Posterior vena cava (tissue), 2 donors: ENCODE data around the gene ZNF445. TPM values are rescaled to one million over a fixed set of nuclear protein-coding genes. Genes with fewer than 3 reads are reported as not detected.
"Not testable (repeated sequence)": the region's sequence is repeated elsewhere in the genome, so short reads cannot be mapped to it uniquely, and the experiment has no call there.

Source experiments
- DNase-seq: peaks from one replicate; pipeline ENCODE4 v3.0.0-alpha.2; 2020; ENCODE audit warnings: low spot score
- intact Hi-C, 2 donors: fragments of 100-400 bp; cut with DNase I; formaldehyde crosslinking; loops; one replicate each; pipeline versions ENCODE4 v1.14.1 to v1.14.2; 2022 to 2023
- long read RNA-seq, 2 donors: library from polyadenylated mRNA; unstranded; transcript quantifications; one replicate each; pipeline ENCODE4 v2.0.0, GENCODE V29; 2020 to 2021
- total RNA-seq, 2 donors: library from RNA; stranded (reverse); fragmentation: NEBNext Ultra II Directional; extraction: Animal tissue kit (Norgen Biotek cat#: 25700); gene quantifications; one replicate each; pipeline ENCODE4 v1.2.1, GENCODE V29; 2021
- donor health status: DM: yes; HTN: yes; CAD: no.
- donor health status: DM: yes; HTN: yes; CAD: no.

Gene ZNF445
- 10 to 100 TPM; 14.8 to 17.6 TPM for total RNA-seq
- long read RNA-seq, donor 1, partial matches to known transcripts = 1 of 5 reads
- long read RNA-seq, donor 1, other reads (novel, unspliced or antisense) = 3 of 5 reads
- long read RNA-seq, donor 2, full-length matches to known transcripts = 2 of 8 reads
- long read RNA-seq, donor 2, partial matches to known transcripts = 1 of 8 reads
- long read RNA-seq, donor 2, other reads (novel, unspliced or antisense) = 5 of 8 reads

- intact Hi-C loops = no loop called here
- DNase-seq = peak; percentile 94
Observed at GRCh38 chr3:44477312-44478030, at the start of gene ZNF445. Gene ZNF445 (minus strand): TSS chr3:44477670. CDS start chr3:44455549, 22,121 bp downstream.

GRCh38 chr3:44525060-44525459 lies 47.6 kb upstream of the ZNF445 start:
- no peak for DNase-seq
- intact Hi-C loops = no loop called here

- intact Hi-C loops = no loop called here
- no peak for DNase-seq
Observed at GRCh38 chr3:44522494-44522933, 45.0 kb upstream of the ZNF445 start.

GRCh38 chr3:44521721-44522120 lies 44.3 kb upstream of the ZNF445 start:
- intact Hi-C loops = no loop called here
- no peak for DNase-seq

- intact Hi-C loops = no loop called here
- DNase-seq = no peak
Observed at GRCh38 chr3:44518782-44519156, 41.3 kb upstream of the ZNF445 start.

- intact Hi-C loops = no loop called here
- DNase-seq = no peak
Observed at GRCh38 chr3:44516230-44516629, 38.8 kb upstream of the ZNF445 start.

GRCh38 chr3:44513513-44513912 lies 36.0 kb upstream of the ZNF445 start:
- intact Hi-C loops = no loop called here
- no peak for DNase-seq

- intact Hi-C loops = no loop called here
- no peak for DNase-seq
Observed at GRCh38 chr3:44511238-44511566, 33.7 kb upstream of the ZNF445 start.

- DNase-seq = no peak
- intact Hi-C loops = no loop called here
Observed at GRCh38 chr3:44510000-44510368, 32.5 kb upstream of the ZNF445 start.

- DNase-seq = no peak
- intact Hi-C loops = no loop called here
Observed at GRCh38 chr3:44509393-44509921, 32.0 kb upstream of the ZNF445 start.

GRCh38 chr3:44506961-44507360 lies 29.5 kb upstream of the ZNF445 start:
- DNase-seq = no peak
- intact Hi-C loops = no loop called here

- no peak for DNase-seq
- intact Hi-C loops = no loop called here
Observed at GRCh38 chr3:44506556-44506955, 29.1 kb upstream of the ZNF445 start.

- intact Hi-C loops = no loop called here
- no peak for DNase-seq
Observed at GRCh38 chr3:44504566-44504965, 27.1 kb upstream of the ZNF445 start.

GRCh38 chr3:44503178-44503577 lies 25.7 kb upstream of the ZNF445 start:
- intact Hi-C loops, DNase-seq: not testable (repeated sequence)

GRCh38 chr3:44501971-44502370 lies 24.5 kb upstream of the ZNF445 start:
- intact Hi-C loops = no loop called here
- DNase-seq = no peak

GRCh38 chr3:44499899-44500168 lies 22.4 kb upstream of the ZNF445 start:
- DNase-seq, intact Hi-C loops: not testable (repeated sequence)

GRCh38 chr3:44499149-44499898 lies 21.9 kb upstream of the ZNF445 start:
- no peak for DNase-seq
- intact Hi-C loops = no loop called here

GRCh38 chr3:44495636-44496415 lies 18.4 kb upstream of the ZNF445 start:
- no peak for DNase-seq
- intact Hi-C loops = no loop called here

GRCh38 chr3:44492496-44492895 lies 15.0 kb upstream of the ZNF445 start:
- intact Hi-C loops = no loop called here
- no peak for DNase-seq

GRCh38 chr3:44482721-44483120 lies 5.3 kb upstream of the ZNF445 start:
- no peak for DNase-seq
- intact Hi-C loops = no loop called here
